Measurements from ENCODE around the gene PLVAP.

DNA sequence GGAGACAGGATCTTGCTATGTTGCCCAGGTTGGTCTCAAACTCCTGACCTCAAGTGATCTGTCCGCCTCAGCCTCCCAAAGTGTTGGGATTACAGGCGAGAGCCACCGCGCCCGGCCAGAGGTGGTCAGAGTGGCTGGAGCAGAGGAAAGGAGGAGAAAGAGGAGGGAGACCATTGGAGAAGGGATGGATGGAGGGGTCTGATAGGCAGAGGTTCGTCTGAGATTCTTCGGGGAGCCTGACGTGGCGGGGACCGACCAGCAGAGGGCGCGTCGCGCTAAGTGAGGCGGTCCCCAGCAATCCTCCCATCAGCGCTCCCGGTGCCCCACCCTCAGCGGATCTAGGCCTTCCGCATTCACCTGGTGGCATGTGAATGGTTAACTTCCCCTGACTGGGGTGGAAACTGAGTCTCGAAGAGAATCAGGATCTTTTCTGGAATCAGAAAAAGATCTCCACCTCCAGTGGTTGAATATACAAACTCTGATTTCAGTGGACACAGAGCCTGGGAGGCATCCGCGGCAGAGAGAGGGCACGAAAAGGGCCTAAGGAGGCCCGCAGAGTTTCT is 31.0 kb downstream of the PLVAP start:
- TF ChIP-seq, protein P1, sequence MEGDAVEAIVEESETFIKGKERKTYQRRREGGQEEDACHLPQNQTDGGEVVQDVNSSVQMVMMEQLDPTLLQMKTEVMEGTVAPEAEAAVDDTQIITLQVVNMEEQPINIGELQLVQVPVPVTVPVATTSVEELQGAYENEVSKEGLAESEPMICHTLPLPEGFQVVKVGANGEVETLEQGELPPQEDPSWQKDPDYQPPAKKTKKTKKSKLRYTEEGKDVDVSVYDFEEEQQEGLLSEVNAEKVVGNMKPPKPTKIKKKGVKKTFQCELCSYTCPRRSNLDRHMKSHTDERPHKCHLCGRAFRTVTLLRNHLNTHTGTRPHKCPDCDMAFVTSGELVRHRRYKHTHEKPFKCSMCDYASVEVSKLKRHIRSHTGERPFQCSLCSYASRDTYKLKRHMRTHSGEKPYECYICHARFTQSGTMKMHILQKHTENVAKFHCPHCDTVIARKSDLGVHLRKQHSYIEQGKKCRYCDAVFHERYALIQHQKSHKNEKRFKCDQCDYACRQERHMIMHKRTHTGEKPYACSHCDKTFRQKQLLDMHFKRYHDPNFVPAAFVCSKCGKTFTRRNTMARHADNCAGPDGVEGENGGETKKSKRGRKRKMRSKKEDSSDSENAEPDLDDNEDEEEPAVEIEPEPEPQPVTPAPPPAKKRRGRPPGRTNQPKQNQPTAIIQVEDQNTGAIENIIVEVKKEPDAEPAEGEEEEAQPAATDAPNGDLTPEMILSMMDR (IDR thresholded peaks at IDR 0.05), result peak; percentile 92 to 96 (median 94)
- TF ChIP-seq POLR2A (IDR thresholded peaks at IDR 0.05), result no peak
